Measurements from ENCODE around the gene KLF6.
A peak's percentile ranks its signal among the peaks of the same experiment; 100 is the strongest.

Gene KLF6

GRCh38 chr10:3784510-3785250, at the start of gene KLF6:
TSS of gene KLF6 (minus strand) at chr10:3785209. CDS start at chr10:3785014, 195 bp downstream.
- DNase-seq = peak in 2 of 3 donors; percentile 63 to 78

DNA sequence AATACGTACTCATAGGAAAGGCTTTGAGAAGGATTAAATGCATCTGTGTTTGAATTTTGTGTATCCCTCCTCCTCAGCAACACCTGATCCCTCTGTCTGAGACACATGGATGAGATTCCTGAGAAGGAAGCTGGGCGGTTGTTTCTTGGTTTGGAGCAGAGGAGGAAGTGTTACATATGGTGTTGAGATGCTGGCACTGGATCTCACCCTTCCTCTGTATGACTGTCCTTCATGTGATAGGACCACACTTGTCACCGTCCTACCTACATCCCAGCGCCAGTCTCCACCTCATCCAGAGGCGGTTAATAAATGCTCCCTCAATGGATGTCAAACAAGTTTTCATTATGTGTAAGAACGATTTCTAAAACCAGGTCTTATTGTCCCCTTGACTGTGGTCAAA, 49.4 kb upstream of the KLF6 start:
- DNase-seq = peak in 2 of 3 donors; percentile 43 to 49

GRCh38 chr10:3833046-3833445, 48.0 kb upstream of the KLF6 start:
- DNase-seq = no peak

DNA sequence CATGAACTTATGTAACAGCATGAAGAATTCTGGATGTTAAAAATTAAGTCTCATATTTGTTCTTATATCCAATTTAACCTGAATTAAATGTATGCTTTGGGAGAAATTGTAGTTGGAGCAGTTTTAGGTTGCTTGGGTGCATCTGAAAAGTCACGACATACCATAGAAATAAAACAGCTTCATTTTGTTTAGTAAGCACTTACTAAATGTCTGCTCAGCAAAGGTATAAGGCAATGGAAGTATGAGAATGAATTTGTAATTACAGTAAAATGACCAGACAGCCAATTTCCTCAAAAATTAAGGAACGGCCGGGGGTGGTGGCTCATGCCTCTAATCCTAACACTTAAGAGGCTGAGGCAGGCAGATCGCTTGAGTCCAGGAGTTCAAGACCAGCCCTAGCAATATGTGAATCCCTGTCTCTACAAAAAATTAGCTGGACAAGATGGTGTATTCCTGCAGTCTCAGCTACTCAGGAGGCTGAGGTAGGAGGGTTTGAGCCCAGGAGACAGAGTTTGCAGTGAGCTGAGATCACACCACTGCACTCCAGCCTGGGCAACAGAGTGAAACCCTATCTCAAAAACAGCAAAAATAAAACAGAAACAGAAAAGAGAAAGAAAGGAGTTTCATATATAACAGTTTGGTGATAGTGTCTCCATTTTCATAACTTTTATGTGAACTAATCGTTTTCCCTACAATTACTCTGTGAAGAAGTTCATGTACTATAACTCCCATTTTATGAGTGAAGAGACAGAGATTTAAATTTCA, 47.2 kb upstream of the KLF6 start:
- peak in 2 of 3 donors; percentile 41 to 50 for DNase-seq

GRCh38 chr10:3831608-3832007, 46.6 kb upstream of the KLF6 start:
- DNase-seq = no peak

DNA sequence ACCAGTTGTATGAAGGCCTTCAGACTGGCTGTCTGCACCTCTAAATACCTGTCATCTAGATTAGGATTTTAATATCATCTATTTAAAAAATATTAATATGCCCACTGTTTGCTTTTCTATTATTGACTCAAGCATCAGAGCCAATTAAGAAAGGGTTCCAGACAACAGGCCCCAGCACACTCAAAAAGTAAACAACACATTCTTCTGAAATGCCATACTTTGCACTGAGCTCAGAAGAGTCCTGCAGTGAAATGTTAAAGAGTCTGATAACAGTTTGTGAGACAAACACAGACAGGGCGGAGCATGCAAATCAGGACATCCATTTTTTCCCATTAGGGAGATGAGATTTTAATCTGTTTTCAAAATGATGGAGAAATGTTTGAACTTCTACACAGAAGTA, 45.9 kb upstream of the KLF6 start:
- no peak for DNase-seq

GRCh38 chr10:3829156-3830050, 44.4 kb upstream of the KLF6 start:
- no peak for DNase-seq

- peak; percentile 89 to 99 (median 97) for DNase-seq
These were observed 43.6 kb upstream of the KLF6 start for GRCh38 chr10:3828404-3829155.

GRCh38 chr10:3827768-3828403, 42.9 kb upstream of the KLF6 start:
- DNase-seq = no peak

DNA sequence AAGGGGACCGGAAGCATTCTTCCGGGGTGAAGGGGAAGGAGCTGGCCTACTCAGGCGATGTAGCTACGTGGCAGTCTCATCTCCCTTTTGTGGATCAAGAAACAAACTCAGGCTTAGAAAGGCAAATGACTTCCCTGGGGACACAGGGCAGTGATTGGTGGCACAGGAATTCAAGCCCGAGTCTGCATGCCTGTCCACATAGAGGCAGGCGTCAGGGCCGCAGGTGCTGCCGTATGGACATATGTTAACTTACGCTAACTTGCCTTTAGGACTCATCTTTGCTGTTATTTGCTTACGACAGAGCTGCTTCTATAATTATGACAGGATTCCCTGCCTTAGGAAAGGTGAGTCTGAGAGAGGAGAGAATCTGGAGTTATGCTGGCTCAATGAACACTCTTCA, 42.3 kb upstream of the KLF6 start:
- no peak for DNase-seq

- no peak for DNase-seq
These were observed 40.9 kb upstream of the KLF6 start for GRCh38 chr10:3825862-3826351.

- DNase-seq = no peak
These were observed 40.2 kb upstream of the KLF6 start for GRCh38 chr10:3825244-3825643.

GRCh38 chr10:3822541-3823330, 37.7 kb upstream of the KLF6 start:
- peak in 2 of 3 donors; percentile 37 to 43 for DNase-seq

DNA sequence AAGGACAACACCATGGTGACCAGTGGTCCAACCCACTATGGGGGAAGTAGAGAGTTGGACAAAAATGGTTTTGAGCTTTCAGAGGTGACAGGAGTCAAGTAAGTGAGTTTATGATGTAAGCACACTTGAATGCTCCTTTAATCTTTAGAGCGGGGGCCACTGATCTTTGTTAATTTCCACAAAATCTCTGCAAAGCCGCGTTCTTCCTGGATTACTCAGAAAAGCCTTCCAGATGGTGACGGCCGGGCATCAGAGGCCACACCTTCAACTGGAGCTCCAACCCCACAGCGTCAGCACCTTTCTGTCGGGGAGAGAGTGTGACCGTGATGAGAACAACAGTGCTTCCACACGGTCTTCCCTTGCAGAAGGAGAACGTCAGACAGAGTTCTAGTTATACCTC, 35.2 kb upstream of the KLF6 start:
- no peak for DNase-seq

- DNase-seq = no peak
These were observed 32.0 kb upstream of the KLF6 start for GRCh38 chr10:3816995-3817394.

- no peak for DNase-seq
These were observed 29.8 kb upstream of the KLF6 start for GRCh38 chr10:3814838-3815220.

GRCh38 chr10:3813986-3814837, 29.2 kb upstream of the KLF6 start:
- DNase-seq = peak; percentile 36 to 73 (median 71)

- peak in 2 of 3 donors; percentile 43 to 45 for DNase-seq
These were observed 28.3 kb upstream of the KLF6 start for GRCh38 chr10:3813267-3813666.

- no peak for DNase-seq
These were observed 27.1 kb upstream of the KLF6 start for GRCh38 chr10:3812141-3812540.

Data from suppressor macrophage treated with lipopolysaccharide for 1 hour (primary cell).